Thyroid gland (tissue), 4 donors: ENCODE results near the gene CREBL2.

ENCODE experiments used
- CTCF ChIP-seq, 6 experiments: fragments of 200-600 bp in 3 of 6; fragments of 450-650 bp in 3 of 6; sonication (generic) in 3 of 6; IDR thresholded peaks; one replicate each; pipeline ENCODE4 v1.5.1; 2016 to 2019; ENCODE audit warnings: antibody characterized with exemption in 6 of 6, mild to moderate bottlenecking in 2 of 6, inconsistent platforms in 1 of 6, moderate library complexity in 1 of 6
- POLR2A ChIP-seq, 2 donors: fragments of 450-650 bp; IDR thresholded peaks; one replicate each; pipeline ENCODE4 v1.6.1; 2017; ENCODE audit warnings: antibody characterized with exemption in 2 of 2, mild to moderate bottlenecking in 2 of 2, moderate library complexity in 1 of 2

GRCh38 chr12:12661086-12661856 is 49.6 kb downstream of the CREBL2 start:
- TF ChIP-seq CTCF (IDR thresholded peaks at IDR 0.05) (no peak), POLR2A (IDR thresholded peaks at IDR 0.05) (no peak)
